GM18909 (cell line): ENCODE results near the gene CCDC92B.
"Not testable (repeated sequence)": the region's sequence is repeated elsewhere in the genome, so short reads cannot be mapped to it uniquely, and the experiment has no call there.

Experiments
- ATAC-seq: cut with Tn5 transposase; IDR thresholded peaks from one replicate; pipeline ENCODE4 v1.9.1; 2021; ENCODE audit warnings: mild to moderate bottlenecking; ENCODE audit not compliant: unreplicated experiment, poor library complexity

CCDC92B gene

DNA sequence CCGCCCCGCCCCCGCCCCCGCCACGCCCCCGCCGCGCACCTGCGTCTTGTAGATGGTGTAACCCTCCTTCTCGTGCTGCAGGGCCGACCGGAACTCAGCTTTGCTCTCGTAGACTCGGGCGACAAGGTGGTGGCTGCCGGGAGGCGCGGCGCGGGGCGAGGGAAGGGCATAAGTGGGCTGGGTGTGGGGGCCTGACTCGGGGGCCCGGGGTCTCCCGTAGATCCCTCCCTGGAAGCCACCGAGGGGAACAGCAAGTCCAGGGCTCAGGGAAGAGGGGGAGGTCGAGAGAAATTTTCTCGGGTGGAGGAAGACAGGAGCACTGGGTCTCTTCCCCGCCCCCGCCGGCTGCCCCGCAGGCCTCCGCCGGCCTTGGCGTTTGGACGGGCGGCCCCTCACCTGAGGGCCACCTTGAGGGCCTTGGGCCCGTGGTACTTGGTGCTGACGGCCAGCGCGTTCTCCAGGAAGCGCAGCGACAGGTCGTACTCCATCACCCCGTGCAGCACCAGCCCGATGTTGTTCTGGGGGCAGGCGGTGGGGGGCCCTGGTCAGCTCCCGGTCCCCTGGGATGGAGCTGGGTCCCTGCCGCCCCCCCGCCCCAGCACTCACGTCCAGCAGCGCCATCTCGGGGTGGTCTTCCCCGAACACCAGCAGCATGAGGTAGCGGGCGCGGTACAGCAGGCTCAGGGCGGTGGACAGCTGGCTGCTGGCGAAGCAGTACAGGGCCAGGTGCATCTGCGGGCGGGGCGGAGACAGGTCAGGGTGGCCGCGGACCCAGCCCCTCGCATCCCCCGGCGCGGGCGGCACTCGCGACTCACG lies 57.3 kb downstream of the CCDC92B start:
- no peak for ATAC-seq

GRCh38 chr17:2691069-2691871 lies 58.2 kb downstream of the CCDC92B start:
- ATAC-seq, result no peak

- ATAC-seq, result no peak
These were observed 59.0 kb downstream of the CCDC92B start for GRCh38 chr17:2690165-2691068.

DNA sequence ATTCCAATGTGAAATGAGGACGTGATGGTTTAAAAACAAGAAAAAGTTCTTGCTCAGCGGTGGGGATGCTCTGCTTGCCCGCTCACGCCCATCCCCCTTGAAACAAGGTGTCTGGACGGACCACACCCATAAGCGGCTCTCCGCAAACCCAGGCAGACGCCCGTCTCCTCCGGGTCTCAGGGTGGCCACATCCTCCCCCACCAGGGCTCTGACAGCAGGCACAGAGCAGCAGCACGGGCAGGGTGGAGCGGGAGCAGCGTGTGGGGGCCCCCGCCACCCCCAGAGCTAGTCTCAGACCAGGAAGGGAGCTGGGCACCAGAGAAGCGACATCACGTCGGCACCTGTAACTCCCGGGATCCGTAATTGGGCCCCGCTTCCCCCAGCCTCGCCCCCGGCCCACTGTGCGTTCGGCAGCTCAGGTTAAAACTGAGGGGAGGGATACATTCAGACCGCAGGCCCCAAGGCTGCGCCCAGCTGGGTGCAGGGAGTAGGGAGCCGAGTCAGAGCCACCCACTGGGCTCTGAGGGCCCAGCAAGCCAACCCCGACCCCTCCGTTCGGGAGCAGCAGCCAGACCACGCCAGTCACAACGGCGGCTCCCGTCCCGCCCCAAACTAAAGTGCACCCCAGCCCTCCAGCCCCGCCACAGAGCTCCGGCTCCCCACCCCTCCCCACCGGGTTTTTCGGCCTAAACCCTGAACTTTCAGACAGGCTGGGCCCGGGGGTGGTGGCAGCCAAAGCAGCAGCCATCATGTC lies 59.9 kb downstream of the CCDC92B start:
- ATAC-seq, result no peak

- ATAC-seq, result no peak
These were observed 60.8 kb downstream of the CCDC92B start for GRCh38 chr17:2688351-2689342.

- no peak for ATAC-seq
These were observed 62.4 kb downstream of the CCDC92B start for GRCh38 chr17:2687074-2687418.

DNA sequence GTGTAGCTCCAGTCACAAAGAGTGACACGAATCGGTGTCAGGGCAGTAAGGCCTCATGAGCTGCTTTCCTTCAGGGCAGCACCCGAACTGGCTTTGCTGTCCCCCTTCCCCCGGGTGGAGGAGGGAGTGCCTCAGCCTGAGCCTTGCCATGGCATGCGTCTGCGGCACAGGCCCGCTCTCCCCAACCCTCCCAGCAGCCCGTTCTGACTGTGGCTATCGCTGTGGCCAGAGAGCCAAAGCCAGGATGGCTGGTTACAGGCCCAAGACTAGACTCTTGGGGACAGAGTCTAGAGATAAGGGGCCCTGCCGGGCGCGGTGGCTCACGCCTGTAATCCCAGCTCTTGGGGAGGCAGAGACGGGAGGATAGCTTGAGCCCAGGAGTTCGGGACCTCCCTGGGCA lies 63.8 kb downstream of the CCDC92B start:
- ATAC-seq, result no peak

DNA sequence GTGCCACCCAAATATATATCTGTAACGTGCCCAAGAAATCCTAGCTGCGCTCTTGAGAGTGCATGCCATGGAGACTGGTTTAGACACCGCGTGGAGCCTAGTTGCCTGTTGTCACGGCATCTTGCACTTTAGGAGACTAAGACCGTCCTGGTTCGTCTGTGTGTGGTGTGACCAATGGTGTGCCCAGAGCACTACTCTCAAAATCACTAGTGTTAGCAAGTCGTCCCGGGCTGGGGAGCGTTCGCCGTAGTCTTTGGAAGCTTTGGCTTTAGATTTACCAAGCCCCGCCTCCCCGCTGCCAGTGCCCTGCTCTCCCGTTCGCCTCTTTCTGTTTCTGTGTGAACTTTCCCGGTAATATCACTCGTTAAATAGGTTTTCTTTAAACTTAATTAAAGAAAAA lies 64.9 kb downstream of the CCDC92B start:
- no peak for ATAC-seq

DNA sequence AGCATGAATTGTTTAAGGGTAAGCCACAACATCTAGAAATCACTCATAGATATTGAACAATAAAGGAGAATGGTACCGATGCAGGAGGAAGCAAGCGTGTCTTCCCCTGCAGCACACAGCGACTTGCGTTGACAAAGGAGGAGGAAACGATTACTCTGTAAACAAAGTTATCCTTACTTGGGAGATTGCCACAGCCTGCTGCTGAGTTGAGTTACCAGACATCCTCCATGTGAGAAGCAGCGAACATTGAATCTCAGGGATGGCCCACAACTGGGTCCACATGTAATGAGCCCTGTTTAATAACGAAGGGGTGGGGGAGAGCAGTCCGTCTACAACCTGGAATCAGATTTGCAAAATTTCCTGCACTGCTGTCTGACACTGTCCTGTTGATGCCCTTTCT lies 65.5 kb downstream of the CCDC92B start:
- ATAC-seq, result no peak

- no peak for ATAC-seq
These were observed 67.1 kb downstream of the CCDC92B start for GRCh38 chr17:2682176-2682938.

DNA sequence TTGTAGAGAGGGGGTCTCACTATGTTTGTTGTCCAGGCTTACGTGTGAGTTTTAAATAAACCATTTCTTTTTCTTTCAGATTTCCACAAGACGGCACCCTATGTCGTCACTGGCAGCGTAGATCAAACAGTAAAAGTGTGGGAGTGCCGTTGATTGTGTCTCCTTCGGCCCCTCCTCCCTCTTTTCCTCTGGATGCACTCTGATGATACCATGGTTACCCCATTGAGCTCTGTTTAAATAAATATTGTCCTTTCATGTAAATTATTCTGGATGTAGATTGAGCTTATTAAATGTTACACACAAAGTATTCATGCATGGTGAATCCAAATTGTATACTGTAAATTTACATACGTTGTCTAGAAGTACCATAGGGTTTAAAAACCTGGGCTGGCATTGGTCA lies 67.8 kb downstream of the CCDC92B start:
- ATAC-seq, result no peak

GRCh38 chr17:2680961-2681360 lies 68.5 kb downstream of the CCDC92B start:
- no peak for ATAC-seq

DNA sequence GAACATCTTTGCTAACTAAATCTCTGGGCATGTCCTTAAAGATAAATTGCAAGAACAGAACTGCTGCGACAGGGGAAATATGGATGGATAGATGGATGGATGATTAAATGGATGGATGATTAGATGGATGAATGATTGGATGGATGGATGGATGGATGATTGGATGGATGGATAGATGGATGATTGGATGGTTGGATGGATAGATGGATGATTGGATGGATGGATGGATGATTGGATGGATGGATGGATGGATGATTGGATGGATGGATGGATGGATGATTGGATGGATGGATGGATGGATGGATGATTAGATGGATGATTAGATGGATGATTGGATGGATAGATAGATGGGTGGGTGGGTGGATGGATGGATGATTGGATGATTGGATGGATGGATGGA lies 70.2 kb downstream of the CCDC92B start:
- not testable (repeated sequence) for ATAC-seq
